ENCODE measurements around the gene CRACDL.

CRACDL gene

DNA sequence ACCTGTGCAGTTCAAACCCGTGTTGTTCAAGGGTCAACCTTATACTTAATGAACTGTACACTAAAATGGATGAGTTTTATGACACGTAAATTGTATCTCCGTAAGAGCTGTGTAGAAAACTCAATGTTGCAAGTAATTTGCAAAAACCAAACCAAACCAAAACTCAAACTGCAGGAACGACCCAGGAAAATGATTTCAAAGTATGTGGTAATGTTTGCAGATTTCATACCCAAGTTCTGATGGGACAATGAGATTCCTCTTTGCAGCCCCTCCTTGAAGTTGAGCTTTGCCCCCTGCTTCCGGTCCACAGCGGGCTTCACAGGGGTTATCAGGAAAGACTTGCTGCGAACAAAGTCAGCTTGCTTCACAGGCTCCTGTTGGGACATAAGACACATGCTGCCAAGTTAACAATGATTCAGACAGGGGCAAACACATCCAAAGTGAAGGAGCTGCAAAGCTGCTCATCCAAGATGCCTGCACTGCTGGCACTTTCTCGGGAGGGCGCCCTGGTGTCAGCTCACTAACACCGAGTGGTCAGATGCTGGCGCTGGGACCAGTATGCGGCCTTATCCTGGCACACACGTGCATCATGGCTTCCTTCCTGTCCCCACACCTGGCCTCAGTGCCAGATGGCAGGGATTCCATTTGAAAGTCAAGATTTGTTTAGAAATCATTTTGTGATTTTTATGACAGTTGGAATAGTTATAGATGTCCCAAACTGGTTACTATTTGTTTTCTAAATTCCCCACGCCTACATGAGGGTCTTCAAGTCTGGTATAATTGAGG, 139.9 kb downstream of the CRACDL start:
- no peak overlapping the region for H3K4me3 ChIP-seq (ENCODE audit: low read depth, low read length)
- TF ChIP-seq, protein P1, sequence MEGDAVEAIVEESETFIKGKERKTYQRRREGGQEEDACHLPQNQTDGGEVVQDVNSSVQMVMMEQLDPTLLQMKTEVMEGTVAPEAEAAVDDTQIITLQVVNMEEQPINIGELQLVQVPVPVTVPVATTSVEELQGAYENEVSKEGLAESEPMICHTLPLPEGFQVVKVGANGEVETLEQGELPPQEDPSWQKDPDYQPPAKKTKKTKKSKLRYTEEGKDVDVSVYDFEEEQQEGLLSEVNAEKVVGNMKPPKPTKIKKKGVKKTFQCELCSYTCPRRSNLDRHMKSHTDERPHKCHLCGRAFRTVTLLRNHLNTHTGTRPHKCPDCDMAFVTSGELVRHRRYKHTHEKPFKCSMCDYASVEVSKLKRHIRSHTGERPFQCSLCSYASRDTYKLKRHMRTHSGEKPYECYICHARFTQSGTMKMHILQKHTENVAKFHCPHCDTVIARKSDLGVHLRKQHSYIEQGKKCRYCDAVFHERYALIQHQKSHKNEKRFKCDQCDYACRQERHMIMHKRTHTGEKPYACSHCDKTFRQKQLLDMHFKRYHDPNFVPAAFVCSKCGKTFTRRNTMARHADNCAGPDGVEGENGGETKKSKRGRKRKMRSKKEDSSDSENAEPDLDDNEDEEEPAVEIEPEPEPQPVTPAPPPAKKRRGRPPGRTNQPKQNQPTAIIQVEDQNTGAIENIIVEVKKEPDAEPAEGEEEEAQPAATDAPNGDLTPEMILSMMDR (conservative IDR thresholded peaks at IDR 0.05; ENCODE audit: low read depth, low read length), result no peak
- DNase-seq (ENCODE audit: low read depth), result no peak

DNA sequence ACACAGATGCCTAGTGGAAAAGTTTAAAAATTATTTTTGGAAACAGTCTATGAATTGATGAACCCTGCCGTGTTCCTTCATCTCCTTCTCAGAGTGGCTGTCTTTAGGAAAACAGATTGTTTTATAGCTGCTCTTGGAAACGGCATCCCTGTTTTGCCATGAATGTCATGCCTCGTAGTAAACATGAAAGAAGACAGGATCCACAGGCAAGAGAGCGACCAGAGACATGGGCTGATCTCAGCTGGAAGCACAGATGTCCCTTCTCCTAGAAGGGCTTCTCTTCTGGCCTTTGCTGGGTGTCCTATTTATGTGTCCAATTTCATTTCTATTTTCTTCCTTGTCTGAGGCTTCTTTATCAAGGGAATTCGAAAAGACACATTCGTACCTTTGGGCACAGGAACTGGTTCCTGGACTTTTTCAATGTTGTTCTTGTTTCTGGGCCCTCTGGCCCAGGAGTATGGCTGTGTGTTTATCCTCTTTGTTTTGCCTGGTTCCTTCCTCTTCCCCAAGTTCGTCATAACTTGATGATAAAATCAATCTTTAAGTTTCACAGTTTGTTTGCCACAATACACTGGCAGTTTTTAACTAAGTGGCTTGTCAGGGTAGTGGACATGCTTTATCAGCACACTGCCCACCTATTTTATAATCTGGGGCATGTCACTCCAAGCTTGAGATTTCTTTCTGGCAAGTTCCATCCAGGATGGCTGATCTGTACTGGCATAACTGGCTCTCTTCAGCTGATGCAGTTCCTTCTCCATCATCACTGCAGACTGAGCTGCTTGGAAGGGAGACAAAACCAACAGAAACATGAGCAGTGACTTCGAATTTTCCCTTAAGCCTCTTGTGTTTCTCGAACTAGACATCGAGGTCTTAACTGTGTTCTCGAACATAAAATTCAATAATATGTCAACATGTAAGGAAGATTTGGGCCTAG, 141.9 kb downstream of the CRACDL start:
- TF ChIP-seq, protein P1 (conservative IDR thresholded peaks at IDR 0.05; ENCODE audit: low read depth, low read length), result no peak
- no peak for DNase-seq (ENCODE audit: low read depth)
- no peak overlapping the region for H3K4me3 ChIP-seq (ENCODE audit: low read depth, low read length)

DNA sequence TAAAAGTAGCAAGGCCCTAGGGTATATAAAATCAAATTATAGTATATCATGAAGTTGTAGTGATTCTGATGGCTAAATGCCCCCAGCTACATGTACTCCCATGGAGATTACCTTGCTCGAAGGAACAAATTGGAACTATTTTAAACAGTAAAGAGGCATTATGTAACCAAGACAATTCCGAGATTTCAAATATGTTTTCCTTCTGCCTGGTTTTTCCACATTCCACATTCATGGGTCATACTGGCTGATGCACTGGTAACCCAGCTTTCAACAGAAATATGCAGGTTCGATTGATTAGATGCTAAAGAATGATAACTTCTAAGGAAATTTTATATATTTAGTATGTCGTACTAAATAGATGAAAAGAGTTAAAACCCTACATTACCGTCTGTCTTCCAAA, 142.8 kb downstream of the CRACDL start:
- no peak for DNase-seq (ENCODE audit: low read depth)
- TF ChIP-seq, protein P1 (conservative IDR thresholded peaks at IDR 0.05; ENCODE audit: low read depth, low read length), result no peak
- no peak overlapping the region for H3K4me3 ChIP-seq (ENCODE audit: low read depth, low read length)

DNA sequence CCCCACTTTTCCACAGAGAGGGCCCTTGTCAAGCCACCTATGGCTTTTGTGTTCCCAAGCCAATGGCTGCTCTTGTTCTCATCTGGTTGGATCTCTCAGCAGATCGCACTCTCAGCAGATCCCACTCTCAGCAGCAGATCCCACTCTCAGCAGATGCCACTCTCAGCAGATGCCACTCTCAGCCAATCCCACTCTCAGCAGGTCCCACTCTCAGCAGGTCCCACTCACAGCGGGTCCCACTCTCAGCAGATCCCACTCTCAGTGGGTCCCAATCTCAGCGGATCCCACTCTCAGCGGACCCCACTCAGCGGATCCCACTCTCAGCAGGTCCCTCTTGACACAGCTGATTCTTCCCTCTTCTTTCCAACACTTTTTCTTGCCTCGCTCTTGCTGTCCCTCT, 145.8 kb downstream of the CRACDL start:
- DNase-seq (ENCODE audit: low read depth), result no peak
- TF ChIP-seq, protein P1 (conservative IDR thresholded peaks at IDR 0.05; ENCODE audit: low read depth, low read length), result no peak
- no peak overlapping the region for H3K4me3 ChIP-seq (ENCODE audit: low read depth, low read length)

DNA sequence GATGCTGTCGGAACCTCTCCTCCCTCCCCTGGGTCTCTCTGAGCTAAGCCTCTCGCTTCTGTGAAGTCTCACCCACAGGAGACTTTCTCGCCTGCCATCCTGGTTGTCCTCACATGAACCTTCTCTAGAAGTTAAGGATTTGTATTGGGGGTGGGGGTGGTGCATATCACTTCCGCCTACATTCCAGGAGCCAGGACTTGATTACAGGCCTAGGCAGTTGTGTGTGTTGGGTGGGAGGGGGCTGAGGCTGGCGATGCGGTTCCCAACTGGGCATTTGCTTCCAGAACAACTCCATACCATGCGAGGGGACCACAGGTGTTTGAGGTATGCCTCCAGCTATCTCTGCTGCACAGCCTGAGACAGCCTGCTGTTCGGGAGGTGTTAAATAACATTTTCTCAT, 148.3 kb downstream of the CRACDL start:
- DNase-seq (ENCODE audit: low read depth), result no peak
- TF ChIP-seq, protein P1 (conservative IDR thresholded peaks at IDR 0.05; ENCODE audit: low read depth, low read length), result no peak
- no peak overlapping the region for H3K4me3 ChIP-seq (ENCODE audit: low read depth, low read length)

DNA sequence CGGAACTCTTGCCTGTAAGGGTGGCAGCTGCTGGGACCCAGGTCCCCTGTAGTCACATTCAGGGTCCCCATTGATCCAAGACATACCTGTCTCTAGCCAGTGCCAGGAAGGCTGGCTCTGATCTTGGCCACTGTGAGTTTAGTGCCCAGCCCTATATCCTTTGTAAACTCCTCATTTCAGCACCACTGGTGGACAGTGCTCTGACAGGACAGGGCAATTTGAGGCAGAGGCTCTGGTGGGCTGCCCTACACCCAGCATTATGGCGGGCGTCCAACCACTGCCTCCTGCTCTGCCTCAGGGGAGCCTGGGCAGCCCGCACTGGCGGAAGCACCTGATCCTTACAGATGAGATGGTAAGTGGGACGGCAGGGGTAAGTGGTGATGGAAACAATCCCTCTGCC, 149.8 kb downstream of the CRACDL start:
- H3K4me3 ChIP-seq (ENCODE audit: low read depth, low read length), result no peak overlapping the region
- no peak for DNase-seq (ENCODE audit: low read depth)
- TF ChIP-seq, protein P1 (conservative IDR thresholded peaks at IDR 0.05; ENCODE audit: low read depth, low read length), result no peak
